ENCODE measurements around the gene SNORC.

Gene SNORC

GRCh38 chr2:232882505-232883115, 12.5 kb downstream of the SNORC start:
- no peak for DNase-seq (ENCODE audit: low read depth in 1 of 2, low spot score in 1 of 2)

- DNase-seq (ENCODE audit: low read depth in 1 of 2, low spot score in 1 of 2): no peak
These were observed 13.2 kb downstream of the SNORC start for GRCh38 chr2:232883116-232883721.

- DNase-seq (ENCODE audit: low read depth in 1 of 2, low spot score in 1 of 2): no peak
These were observed 13.9 kb downstream of the SNORC start for GRCh38 chr2:232884001-232884421.

GRCh38 chr2:232884549-232885263, 14.6 kb downstream of the SNORC start:
- DNase-seq (ENCODE audit: low read depth in 1 of 2, low spot score in 1 of 2): no peak

GRCh38 chr2:232885264-232885961, 15.3 kb downstream of the SNORC start:
- DNase-seq (ENCODE audit: low read depth in 1 of 2, low spot score in 1 of 2): no peak

DNA sequence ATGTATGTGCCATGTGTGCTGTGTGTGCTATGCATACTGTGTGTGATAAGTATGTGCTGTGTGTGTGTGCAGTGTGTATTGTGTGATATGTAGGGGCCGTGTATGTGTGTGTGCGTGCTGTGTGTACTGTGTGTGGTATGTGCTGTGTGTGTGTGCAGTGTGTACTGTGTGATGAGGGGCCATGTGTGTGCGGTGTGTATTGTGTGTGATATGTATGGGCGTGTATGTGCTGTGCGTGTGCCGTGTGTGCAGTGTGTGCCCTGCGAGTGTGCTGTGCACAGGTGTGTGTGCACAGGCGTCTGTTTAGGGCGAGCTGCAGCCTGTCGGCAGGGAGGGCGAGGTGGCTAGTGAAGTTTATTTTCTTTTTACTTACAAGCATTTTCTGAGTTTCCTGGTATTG, 16.1 kb downstream of the SNORC start:
- no peak for DNase-seq (ENCODE audit: low read depth in 1 of 2, low spot score in 1 of 2)

DNA sequence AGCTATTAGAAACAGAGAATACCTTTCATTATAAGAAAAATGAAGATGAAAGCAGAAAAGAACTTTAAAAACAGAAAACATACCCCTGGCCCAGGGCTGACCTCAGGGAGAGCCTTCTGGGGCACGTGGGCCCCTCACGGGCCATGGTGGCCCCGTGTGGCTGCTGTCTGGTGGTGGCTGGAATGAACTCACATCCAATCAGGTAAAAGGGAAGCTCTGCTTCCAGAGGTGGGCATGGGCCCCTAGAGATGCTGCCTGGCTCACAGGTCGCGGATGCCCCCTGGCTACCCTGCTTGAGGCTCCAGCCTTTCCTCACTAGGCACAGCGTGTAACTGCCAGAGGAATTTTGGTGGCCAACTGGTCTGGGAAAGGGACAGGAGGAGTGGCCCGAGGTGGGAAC, 16.6 kb downstream of the SNORC start:
- no peak for DNase-seq (ENCODE audit: low read depth in 1 of 2, low spot score in 1 of 2)

DNA sequence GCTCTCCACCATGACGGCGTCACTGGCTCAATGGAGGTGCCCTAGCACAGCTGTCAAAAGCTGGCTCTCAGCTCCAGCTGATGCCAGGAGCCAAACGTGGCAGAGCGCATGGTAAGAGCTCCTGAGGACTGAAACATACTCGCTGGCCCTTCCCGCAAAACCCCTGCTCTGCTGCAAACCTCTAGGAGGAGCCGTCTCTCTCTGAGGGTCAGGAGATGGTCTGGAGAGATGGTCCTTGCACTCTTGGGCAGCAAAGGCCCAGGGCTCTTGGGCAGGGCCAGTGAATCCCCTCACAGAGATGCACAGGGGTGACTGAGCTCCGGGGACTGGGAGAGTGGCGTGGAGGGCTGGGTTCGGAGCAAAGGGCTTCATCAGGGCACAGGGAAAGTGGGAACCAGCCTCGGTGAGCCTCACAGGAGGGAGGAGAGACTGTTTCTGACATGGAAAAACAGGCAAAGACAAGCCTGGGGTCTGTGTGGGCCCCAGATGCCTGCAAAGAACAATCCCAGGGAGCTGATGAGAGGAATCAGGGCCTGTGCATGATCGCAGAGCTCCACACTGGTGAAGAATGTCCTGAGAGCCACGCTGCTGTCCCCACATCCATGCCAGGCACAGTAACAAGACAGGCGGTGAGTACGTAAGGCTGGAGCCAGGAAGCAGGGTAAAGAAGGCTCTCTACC, 17.2 kb downstream of the SNORC start:
- DNase-seq (ENCODE audit: low read depth in 1 of 2, low spot score in 1 of 2): no peak

GRCh38 chr2:232888099-232888836, 18.2 kb downstream of the SNORC start:
- peak in 1 of 2 donors; percentile 1 for DNase-seq (ENCODE audit: low read depth in 1 of 2, low spot score in 1 of 2)

- no peak for DNase-seq (ENCODE audit: low read depth in 1 of 2, low spot score in 1 of 2)
These were observed 18.9 kb downstream of the SNORC start for GRCh38 chr2:232888839-232889529.

DNA sequence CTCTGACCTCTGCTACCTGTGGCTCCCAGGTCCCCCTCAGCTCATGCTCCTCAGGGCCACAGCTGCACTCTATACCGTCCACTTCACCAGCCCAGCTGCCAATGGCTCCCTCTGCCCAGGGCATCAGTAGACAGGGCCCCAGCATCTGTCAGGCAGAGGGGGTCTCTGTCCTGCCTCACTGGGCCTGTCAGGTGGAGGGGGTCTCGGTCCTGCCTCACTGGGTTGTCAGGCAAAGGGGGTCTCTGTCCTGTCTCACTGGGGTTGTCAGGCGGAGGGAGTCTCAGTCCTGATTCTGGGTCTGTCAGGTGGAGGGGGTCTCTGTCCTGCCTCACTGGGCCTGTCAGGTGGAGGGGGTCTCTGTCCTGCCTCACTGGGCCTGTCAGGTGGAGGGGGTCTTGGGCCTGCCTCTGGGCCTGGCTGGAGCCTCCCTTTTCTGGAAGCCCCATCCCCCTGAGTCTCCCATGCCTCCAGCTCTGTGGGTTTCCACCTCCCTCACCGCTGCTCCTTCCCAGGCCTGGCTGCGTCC, 19.9 kb downstream of the SNORC start:
- no peak for DNase-seq (ENCODE audit: low read depth in 1 of 2, low spot score in 1 of 2)

DNA sequence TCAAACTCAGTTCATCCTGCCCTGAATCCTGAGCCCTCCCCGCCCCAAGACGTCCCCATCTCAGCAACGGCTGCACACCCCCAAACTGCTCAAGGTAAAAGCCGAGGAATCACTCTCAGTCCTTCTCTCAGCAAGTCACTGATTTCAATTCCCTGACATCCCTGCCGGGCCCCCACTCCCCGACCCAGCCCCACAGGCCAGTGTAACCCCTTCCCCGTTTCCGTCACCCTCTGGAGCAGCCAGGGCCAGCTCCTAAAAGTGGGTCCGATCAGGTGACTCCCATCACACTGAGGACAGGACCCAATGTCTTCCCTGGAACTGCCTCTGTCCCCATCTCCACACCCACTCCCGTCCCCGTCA, 20.5 kb downstream of the SNORC start:
- no peak for DNase-seq (ENCODE audit: low read depth in 1 of 2, low spot score in 1 of 2)

GRCh38 chr2:232890896-232891601, 21.0 kb downstream of the SNORC start:
- DNase-seq (ENCODE audit: low read depth in 1 of 2, low spot score in 1 of 2): peak in 1 of 2 donors; percentile 0

DNA sequence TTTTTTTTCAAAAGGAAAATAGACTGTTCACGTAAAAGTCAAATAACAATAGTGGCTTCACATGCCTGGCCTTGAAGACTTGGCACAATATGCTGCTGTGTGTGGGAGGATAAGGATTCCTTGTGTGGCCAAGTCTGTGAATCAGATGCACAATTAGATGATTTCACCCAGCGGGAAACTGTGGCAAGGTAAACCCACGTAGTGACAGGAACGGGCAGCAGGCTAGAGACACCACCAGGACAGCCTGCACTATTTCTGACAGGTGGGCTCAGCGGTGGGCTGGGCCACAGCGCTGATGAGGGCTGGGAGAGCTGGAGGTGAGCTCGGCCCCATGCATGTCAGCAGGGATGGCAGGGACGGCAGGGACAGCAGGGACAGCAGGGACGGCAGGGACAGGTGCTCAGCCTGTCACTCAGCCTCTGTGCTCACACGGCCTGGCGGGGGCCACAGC, 21.6 kb downstream of the SNORC start:
- DNase-seq (ENCODE audit: low read depth in 1 of 2, low spot score in 1 of 2): no peak

GRCh38 chr2:232892221-232892620, 22.2 kb downstream of the SNORC start:
- peak in 1 of 2 donors; percentile 2 for DNase-seq (ENCODE audit: low read depth in 1 of 2, low spot score in 1 of 2)

GRCh38 chr2:232892843-232893242, 22.8 kb downstream of the SNORC start:
- DNase-seq (ENCODE audit: low read depth in 1 of 2, low spot score in 1 of 2): no peak

DNA sequence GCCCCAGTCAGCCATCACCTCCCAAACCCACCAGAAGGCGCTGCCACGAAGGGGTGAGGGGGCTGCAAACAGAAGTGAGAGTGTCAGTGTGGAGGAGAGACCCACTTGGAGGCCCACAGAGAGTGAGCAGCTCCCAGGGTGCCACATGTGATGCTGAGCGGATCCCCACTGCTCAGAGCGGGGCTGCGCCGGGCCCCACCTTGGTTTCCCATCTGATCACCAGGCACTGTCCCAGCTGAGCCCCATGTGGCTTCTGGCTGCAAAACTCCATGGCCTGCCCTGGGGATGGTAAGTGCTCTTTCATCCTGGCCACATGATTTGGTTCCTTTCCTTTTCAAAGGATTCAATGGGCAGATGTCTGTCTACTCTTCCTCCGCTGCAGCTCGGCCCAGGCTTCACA, 23.8 kb downstream of the SNORC start:
- peak in 1 of 2 donors; percentile 0 for DNase-seq (ENCODE audit: low read depth in 1 of 2, low spot score in 1 of 2)

DNA sequence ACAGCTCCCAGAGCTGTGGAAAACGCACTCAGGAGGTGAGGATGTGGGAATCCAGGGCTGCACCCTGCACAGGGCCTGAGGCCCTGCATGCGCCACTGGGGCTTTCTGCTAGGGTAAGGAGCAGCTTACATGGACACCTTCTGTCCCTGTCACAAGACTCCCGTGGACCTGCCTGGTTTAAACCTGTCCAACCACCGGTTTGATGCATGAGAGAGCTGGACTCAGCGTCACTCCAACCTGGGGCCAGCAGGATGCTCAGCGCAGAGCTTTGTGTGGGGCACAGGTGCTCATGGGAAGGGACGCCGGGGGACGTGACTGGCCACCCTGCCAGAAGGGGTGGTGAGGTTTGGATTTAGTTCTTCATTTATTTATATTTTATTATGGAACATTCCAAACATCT, 24.2 kb downstream of the SNORC start:
- DNase-seq (ENCODE audit: low read depth in 1 of 2, low spot score in 1 of 2): no peak

- DNase-seq (ENCODE audit: low read depth in 1 of 2, low spot score in 1 of 2): no peak
These were observed 24.7 kb downstream of the SNORC start for GRCh38 chr2:232894746-232895145.
